ENCODE measurements around the gene GOSR2.
"Not testable (repeated sequence)": the region's sequence is repeated elsewhere in the genome, so short reads cannot be mapped to it uniquely, and the experiment has no call there.

Gene GOSR2

GRCh38 chr17:46894476-46895151 is 28.3 kb upstream of the GOSR2 start:
- no peak for DNase-seq

- DNase-seq = peak; percentile 32
Observed at GRCh38 chr17:46895171-46895570, 27.8 kb upstream of the GOSR2 start.

GRCh38 chr17:46896991-46897390 is 26.0 kb upstream of the GOSR2 start:
- no peak for DNase-seq

- DNase-seq = no peak
Observed at GRCh38 chr17:46898364-46898763, 24.6 kb upstream of the GOSR2 start.

GRCh38 chr17:46898860-46899259 is 24.1 kb upstream of the GOSR2 start:
- no peak for DNase-seq

GRCh38 chr17:46901291-46901690 is 21.7 kb upstream of the GOSR2 start:
- no peak for DNase-seq

GRCh38 chr17:46903762-46904672 is 18.9 kb upstream of the GOSR2 start:
- DNase-seq = no peak

- DNase-seq = no peak
Observed at GRCh38 chr17:46908068-46908737, 14.8 kb upstream of the GOSR2 start.

- DNase-seq = no peak
Observed at GRCh38 chr17:46910179-46910927, 12.6 kb upstream of the GOSR2 start.

GRCh38 chr17:46911311-46911710 is 11.6 kb upstream of the GOSR2 start:
- no peak for DNase-seq

GRCh38 chr17:46915596-46915995 is 7.4 kb upstream of the GOSR2 start:
- DNase-seq = no peak

- no peak for DNase-seq
Observed at GRCh38 chr17:46916211-46916610, 6.7 kb upstream of the GOSR2 start.

- DNase-seq = no peak
Observed at GRCh38 chr17:46916623-46917022, 6.3 kb upstream of the GOSR2 start.

GRCh38 chr17:46917041-46917440 is 5.9 kb upstream of the GOSR2 start:
- DNase-seq = no peak

- no peak for DNase-seq
Observed at GRCh38 chr17:46917516-46917915, 5.4 kb upstream of the GOSR2 start.

- not testable (repeated sequence) for DNase-seq
Observed at GRCh38 chr17:46921962-46922361, 998 bp upstream of the GOSR2 start.

- DNase-seq = no peak
Observed at GRCh38 chr17:46922487-46922803, 515 bp upstream of the GOSR2 start.

- DNase-seq = no peak
Observed at GRCh38 chr17:46925185-46925868, 2.4 kb downstream of the GOSR2 start.

- DNase-seq = no peak
Observed at GRCh38 chr17:46928467-46929261, 5.7 kb downstream of the GOSR2 start.

- DNase-seq = no peak
Observed at GRCh38 chr17:46929413-46929812, 6.5 kb downstream of the GOSR2 start.

GRCh38 chr17:46930051-46930450 is 7.1 kb downstream of the GOSR2 start:
- no peak for DNase-seq

GRCh38 chr17:46931596-46931995 is 8.6 kb downstream of the GOSR2 start:
- no peak for DNase-seq

Data from GDM1 (cell line).